ENCODE data around the gene EHD4.

Gene EHD4

DNA sequence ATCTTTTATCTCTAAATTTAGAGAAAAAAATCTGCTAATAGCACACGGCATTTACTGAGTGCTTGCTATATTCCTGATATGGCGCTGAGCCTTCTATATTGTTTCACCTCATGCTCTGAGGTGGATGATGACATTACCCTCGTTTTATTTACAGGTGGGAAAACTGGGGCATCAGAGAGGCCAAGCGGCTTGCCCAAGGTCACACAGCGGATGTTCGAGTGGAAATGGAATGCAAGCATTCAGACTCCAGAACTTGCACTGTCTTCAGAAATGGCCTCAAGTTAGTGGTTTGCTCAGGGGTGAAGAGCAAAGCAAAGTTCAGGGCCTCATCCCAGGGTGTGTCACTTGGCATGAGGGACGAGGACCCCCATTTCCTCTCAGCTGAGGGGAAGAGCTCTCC is 17.3 kb downstream of the EHD4 start:
- no peak for DNase-seq

DNA sequence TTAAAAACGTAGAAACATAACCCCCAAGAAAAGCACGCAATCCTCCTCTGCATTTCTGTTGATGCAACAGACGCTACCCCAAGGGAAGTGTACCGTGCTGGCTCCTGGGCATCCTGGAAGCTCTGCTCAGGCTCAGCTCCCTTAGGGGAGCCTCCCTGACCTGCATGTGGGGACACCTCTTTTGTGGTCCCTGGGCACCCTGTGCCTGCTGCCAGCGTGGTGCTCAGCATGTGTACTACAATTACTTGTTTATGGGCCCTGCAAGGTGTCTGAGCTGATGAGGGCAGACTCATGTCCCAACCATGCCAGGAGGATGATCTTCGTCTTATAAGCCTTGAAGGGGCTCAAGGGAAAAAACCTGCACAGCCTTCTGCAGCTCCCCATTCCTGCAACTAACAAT is 18.3 kb downstream of the EHD4 start:
- no peak for DNase-seq

DNA sequence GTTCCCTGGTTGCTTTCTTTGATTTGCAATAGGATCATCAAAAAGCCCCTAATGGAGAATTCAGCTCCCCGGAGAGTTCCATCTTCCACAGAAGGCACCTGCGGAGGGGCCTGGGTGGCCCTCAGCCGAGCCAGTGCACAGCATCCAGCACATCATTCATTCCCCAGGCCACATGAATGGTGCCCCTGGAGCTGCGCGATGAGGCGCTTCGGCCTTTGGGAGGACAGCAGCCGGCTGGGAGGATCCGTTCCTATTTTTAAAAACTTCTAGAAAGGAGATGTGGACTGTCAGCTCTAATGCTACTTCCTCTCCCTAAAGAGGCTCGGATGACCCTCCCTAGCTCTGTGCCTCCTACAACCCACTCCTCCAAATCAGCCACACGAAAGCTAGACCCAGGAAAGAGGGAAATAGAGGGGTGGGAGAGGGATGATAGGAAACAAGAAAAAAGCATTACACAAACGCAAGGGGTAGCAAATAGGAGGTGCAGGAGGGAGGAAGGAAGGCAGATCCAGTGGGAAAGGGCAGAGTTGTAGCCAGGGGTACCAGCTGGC is 20.3 kb downstream of the EHD4 start:
- no peak for DNase-seq

GRCh38 chr15:41951571-41951970 is 20.8 kb downstream of the EHD4 start:
- no peak for DNase-seq

GRCh38 chr15:41950489-41950888 is 21.9 kb downstream of the EHD4 start:
- no peak for DNase-seq

- no peak for DNase-seq
These were observed 22.3 kb downstream of the EHD4 start for GRCh38 chr15:41950127-41950483.

- DNase-seq: no peak
These were observed 22.8 kb downstream of the EHD4 start for GRCh38 chr15:41949401-41950126.

DNA sequence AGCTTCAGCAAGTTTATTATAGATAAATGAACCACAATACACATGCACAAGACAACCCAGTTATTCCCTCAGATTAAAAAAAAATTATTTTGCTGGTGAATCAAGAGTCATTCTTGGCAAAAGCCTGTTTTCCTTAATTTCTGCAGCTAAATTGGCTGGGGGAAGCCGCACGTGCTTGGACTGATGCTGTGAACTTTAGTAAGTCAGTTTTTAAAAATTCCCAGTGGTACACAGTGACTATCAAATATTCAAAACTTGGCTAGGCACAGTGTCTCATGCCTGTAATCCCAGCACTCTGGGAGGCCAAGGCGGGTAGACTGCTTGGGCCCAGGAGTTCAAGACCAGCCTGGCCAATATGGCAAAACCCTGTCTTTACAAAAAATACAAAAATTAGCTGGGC is 23.9 kb downstream of the EHD4 start:
- no peak for DNase-seq

- DNase-seq: no peak
These were observed 25.4 kb downstream of the EHD4 start for GRCh38 chr15:41946970-41947369.

DNA sequence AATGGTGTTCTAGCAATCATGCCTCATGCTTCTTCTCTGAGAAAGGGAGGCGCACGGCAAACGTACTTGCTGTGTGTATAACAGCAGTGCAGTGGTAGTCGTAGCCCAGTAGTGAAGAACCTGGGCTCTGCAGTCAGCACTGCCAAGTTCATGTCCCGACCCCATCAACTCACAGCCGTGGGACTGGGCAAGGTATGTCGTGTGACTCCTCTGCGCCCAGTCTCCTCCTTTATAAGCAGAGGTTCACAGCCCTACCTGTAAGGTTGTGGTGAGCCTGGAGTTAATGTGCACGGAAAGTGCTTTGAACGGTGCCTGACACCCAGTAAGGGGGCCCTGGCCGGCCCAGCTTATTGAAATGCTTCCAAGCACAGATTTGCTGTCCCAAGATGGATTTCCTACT is 26.6 kb downstream of the EHD4 start:
- DNase-seq: no peak

DNA sequence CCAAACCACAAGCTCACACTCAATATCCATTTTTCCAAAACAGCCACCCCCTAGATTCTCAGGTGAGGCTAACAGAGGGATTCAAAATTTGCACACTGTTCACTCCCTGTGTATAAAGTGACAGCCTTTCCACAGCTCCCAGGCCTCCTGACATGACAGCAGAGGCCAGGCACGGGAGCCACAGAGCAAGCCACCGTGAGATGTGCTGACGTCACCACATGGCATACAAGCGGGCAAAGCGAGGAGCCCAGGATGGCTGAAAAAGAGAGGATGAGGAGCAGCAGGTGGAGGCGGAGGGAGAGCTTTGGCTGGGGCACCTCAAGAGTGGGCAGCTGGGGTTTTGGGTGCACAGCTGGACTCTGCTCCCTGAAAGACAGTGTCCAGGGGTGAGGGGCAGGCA is 27.1 kb downstream of the EHD4 start:
- no peak for DNase-seq

DNA sequence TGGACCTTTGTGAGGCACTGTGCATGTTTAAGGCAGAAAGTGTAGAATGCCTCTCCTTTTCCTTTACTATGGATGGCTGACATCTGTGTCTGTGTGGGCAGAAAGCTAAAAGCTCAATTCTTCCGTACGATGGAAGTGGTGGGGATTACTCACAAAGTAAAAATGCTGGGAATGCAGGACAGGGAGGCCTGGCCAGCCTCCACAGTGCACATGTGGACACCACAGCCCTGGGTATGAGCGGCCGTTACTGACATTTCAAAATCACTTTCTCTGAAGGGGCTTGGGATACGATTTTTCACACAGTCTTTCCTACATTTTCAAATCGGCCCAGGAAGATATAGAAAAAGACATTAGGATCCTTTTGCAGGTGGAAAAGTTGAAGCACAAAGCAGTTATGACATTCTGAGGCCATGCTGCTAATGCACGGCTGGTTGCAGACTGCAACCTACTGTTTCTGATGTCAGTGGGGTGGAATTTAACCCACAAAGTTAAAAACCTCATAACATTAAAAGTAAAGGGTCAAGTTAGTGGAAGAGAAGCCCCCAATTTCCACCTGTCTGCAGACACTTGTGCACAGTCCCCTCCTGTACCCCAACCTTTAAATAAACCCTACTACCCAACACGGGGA is 27.9 kb downstream of the EHD4 start:
- peak; percentile 84 for DNase-seq

GRCh38 chr15:41943543-41944312 is 28.6 kb downstream of the EHD4 start:
- no peak for DNase-seq

GRCh38 chr15:41942886-41943285 is 29.5 kb downstream of the EHD4 start:
- no peak for DNase-seq

- no peak for DNase-seq
These were observed 30.5 kb downstream of the EHD4 start for GRCh38 chr15:41941644-41942415.

DNA sequence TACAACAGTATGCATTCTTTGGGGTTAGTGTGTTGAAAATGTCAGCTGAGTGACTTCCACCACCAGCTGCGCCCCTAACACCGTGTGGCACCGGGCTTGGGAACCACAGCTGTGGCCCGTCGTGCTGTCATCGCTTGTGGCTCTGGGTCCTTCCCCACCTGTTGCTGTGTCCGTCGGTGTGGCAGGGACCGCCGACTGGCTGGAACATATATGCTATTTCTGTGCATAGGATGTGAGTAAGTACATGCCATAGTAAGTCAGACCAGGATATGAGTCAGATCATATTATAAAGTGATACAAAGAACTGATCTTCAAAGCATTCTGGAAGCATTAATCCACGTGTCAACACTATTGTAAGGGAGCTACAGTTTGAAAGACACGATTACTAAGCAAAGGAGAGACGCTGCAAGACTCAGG is 31.9 kb downstream of the EHD4 start:
- DNase-seq: peak; percentile 14

GRCh38 chr15:41939986-41940385 is 32.4 kb downstream of the EHD4 start:
- no peak for DNase-seq

DNA sequence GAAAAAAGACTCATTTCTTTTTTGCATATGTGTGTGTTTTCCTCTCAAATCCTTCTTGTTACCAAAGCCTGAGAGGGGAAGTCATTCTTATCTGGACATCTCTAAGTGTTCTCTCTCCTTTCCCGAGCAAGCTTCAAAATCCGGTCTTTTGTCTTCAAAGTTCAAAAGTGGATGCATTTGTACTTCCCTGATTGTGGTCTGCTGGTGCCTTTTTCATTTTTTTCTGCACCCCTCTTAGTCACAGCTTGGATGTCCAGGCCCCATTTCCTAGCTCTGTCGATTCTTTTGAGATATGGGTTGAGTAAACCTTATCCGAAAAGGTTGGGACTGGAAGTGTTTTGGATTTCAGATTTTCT is 34.8 kb downstream of the EHD4 start:
- DNase-seq: no peak

GRCh38 chr15:41936649-41937567 is 35.4 kb downstream of the EHD4 start:
- no peak for DNase-seq

GRCh38 chr15:41936155-41936554 is 36.2 kb downstream of the EHD4 start:
- DNase-seq: no peak

DNA sequence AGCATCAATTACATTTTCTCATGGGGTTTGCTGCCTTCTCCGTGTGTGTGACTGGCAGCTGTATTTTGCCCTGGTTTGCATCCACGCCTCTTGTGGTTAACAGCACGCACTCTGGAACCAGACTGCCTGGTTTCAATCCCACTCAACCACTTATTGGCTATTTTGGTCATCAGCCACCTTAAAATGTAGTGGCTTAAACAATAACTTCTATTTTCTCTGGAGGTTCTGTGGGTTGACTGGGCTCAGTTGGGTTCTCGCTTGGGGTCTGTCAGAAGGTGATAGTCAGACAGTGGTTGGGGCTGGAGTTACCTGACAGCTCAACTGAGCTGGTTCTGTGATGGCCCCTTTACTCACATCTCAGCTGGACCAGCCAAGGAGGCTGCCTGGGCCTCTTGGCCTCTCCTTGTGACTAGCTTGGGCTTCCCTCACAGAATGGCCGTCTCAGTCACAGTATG is 36.8 kb downstream of the EHD4 start:
- DNase-seq: no peak

- DNase-seq: no peak
These were observed 37.5 kb downstream of the EHD4 start for GRCh38 chr15:41934843-41935242.

All from eye (tissue), 1 donor.